DOHH2 (cell line): ENCODE data around the gene FUS.
"Not testable (repeated sequence)": the region's sequence is repeated elsewhere in the genome, so short reads cannot be mapped to it uniquely, and the experiment has no call there.

Experiments
- H3F3A ChIP-seq: fragments of 200-600 bp; sonication (generic), shearing (Covaris generic); 2 replicates; pipeline ENCODE4 v1.6.0; 2016; ENCODE audit warnings: antibody characterized with exemption, mild to moderate bottlenecking; ENCODE audit not compliant: control insufficient read depth, insufficient read depth
- H3K27ac ChIP-seq: fragments of 200-600 bp; sonication (generic); 2 replicates; pipeline ENCODE4 v1.5.1; 2014; ENCODE audit warnings: low read depth, mild to moderate bottlenecking, low read length, moderate library complexity
- H3K27me3 ChIP-seq: fragments of 200-600 bp; sonication (generic); 2 replicates; pipeline ENCODE4 v1.6.1; 2014; ENCODE audit warnings: mild to moderate bottlenecking, low read length, mixed read lengths; ENCODE audit not compliant: control insufficient read depth
- H3K36me3 ChIP-seq: fragments of 200-600 bp; sonication (generic); 2 replicates; pipeline ENCODE4 v1.6.1; 2014; ENCODE audit warnings: mild to moderate bottlenecking, low read length, moderate library complexity, mixed read lengths; ENCODE audit not compliant: control insufficient read depth
- H3K4me1 ChIP-seq: fragments of 200-600 bp; sonication (generic); 2 replicates; pipeline ENCODE4 v1.6.1; 2014; ENCODE audit warnings: mild to moderate bottlenecking, low read length, mixed read lengths; ENCODE audit not compliant: control insufficient read depth
- H3K4me2 ChIP-seq: fragments of 200-600 bp; sonication (generic); 2 replicates; pipeline ENCODE4 v1.6.0; 2014; ENCODE audit warnings: mild to moderate bottlenecking, low read length, moderate library complexity
- H3K4me3 ChIP-seq: fragments of 200-600 bp; sonication (generic); 2 replicates; pipeline ENCODE4 v1.5.1; 2014; ENCODE audit warnings: mild to moderate bottlenecking, low read length, mixed read lengths
- H3K79me2 ChIP-seq: fragments of 200-600 bp; sonication (generic); 2 replicates; pipeline ENCODE4 v1.6.1; 2014; ENCODE audit warnings: mild to moderate bottlenecking, low read length, mixed read lengths; ENCODE audit not compliant: control insufficient read depth
- H3K9me2 ChIP-seq: fragments of 200-600 bp; sonication (generic); replicated peaks from 2 replicates; pipeline ENCODE4 v1.6.1; 2014; ENCODE audit warnings: mild to moderate bottlenecking, low read length, mixed read lengths; ENCODE audit not compliant: control insufficient read depth
- H3K9me3 ChIP-seq: fragments of 200-600 bp; sonication (generic); 2 replicates; pipeline ENCODE4 v1.6.1; 2014; ENCODE audit warnings: antibody characterized with exemption, low read length, mixed read lengths; ENCODE audit not compliant: control insufficient read depth, insufficient read depth
- H4K20me1 ChIP-seq: fragments of 200-600 bp; sonication (generic); 2 replicates; pipeline ENCODE4 v1.6.0; 2014; ENCODE audit warnings: low read depth, mild to moderate bottlenecking, antibody characterized with exemption, low read length, moderate library complexity; ENCODE audit not compliant: control insufficient read depth, insufficient read depth
- CTCF ChIP-seq: fragments of 200-600 bp; sonication (generic); IDR thresholded peaks from one replicate; pipeline ENCODE4 v1.5.1; 2014; ENCODE audit warnings: antibody characterized with exemption, mild to moderate bottlenecking, low read depth, low read length; ENCODE audit not compliant: poor library complexity, severe bottlenecking
- EZH2phosphoT487 ChIP-seq: fragments of 200-600 bp; sonication (generic); IDR thresholded peaks from 2 replicates; pipeline ENCODE4 v1.6.1; 2017; ENCODE audit warnings: borderline replicate concordance, mild to moderate bottlenecking, antibody characterized with exemption, low read length, moderate library complexity, mixed read lengths

The FUS gene

GRCh38 chr16:31136287-31136662 is 43.7 kb upstream of the FUS start:
- no peaks in the 10 kb centered on the region for H3K9me3 ChIP-seq
- H3K4me3 ChIP-seq, result no peak overlapping the region
- no peaks in the 10 kb centered on the region for H3K27me3 ChIP-seq
- no peaks in the 10 kb centered on the region for H4K20me1 ChIP-seq
- peaks cover under 1% of the 10 kb centered on the region for H3K4me1 ChIP-seq
- H3K36me3 ChIP-seq, result peaks cover 6% of the 10 kb centered on the region; the same call in 1 of the 2 replicates
- no peaks in the 10 kb centered on the region for H3K79me2 ChIP-seq
- H3K9me2 ChIP-seq, result no peaks in the 10 kb centered on the region
- H3K27ac ChIP-seq, result no peak overlapping the region
- TF ChIP-seq CTCF, result no peak
- TF ChIP-seq EZH2phosphoT487, result no peak
- H3F3A ChIP-seq, result no peaks in the 10 kb centered on the region
- no peak overlapping the region for H3K4me2 ChIP-seq

GRCh38 chr16:31136822-31137499 is 43.0 kb upstream of the FUS start:
- not testable (repeated sequence) for H3F3A ChIP-seq, H3K9me2 ChIP-seq, H3K27ac ChIP-seq, H3K27me3 ChIP-seq, H4K20me1 ChIP-seq, H3K36me3 ChIP-seq, H3K9me3 ChIP-seq, H3K4me3 ChIP-seq, H3K79me2 ChIP-seq, H3K4me1 ChIP-seq, H3K4me2 ChIP-seq

- Histone ChIP-seq H3K9me2 (no peaks in the 10 kb centered on the region), H3F3A (no peaks in the 10 kb centered on the region), H3K4me2 (no peak overlapping the region), H3K27me3 (no peaks in the 10 kb centered on the region), H4K20me1 (no peaks in the 10 kb centered on the region), H3K36me3 (no peaks in the 10 kb centered on the region), H3K9me3 (no peaks in the 10 kb centered on the region), H3K4me3 (no peak overlapping the region), H3K27ac (no peak overlapping the region), H3K79me2 (no peaks in the 10 kb centered on the region), H3K4me1 (peaks cover 15% of the 10 kb centered on the region)
- TF ChIP-seq EZH2phosphoT487 (no peak), CTCF (no peak)
Observed at GRCh38 chr16:31138621-31139578, 41.0 kb upstream of the FUS start.

GRCh38 chr16:31141071-31141469 is 38.9 kb upstream of the FUS start:
- H3K4me1 ChIP-seq, result peaks cover 15% of the 10 kb centered on the region
- not testable (repeated sequence) for H3K4me3 ChIP-seq, H3F3A ChIP-seq, H3K9me3 ChIP-seq, H3K9me2 ChIP-seq, H3K27me3 ChIP-seq, H3K4me2 ChIP-seq, H4K20me1 ChIP-seq, H3K79me2 ChIP-seq, H3K36me3 ChIP-seq, H3K27ac ChIP-seq
